Fibroblast of mammary gland (primary cell): ENCODE data around the gene ZNF711.
A peak's percentile ranks its signal among the peaks of the same experiment; 100 is the strongest.

Source experiments
- DNase-seq: peaks from one replicate; pipeline ENCODE4 v3.0.0-alpha.2; 2010; ENCODE audit warnings: low read depth
- H3K4me3 ChIP-seq: 2 replicates; pipeline ENCODE4 v1.5.1; 2011; ENCODE audit warnings: low read depth, mild to moderate bottlenecking, low read length, moderate library complexity; ENCODE audit not compliant: control insufficient read depth
- TF ChIP-seq, protein P1 (sequence below): conservative IDR thresholded peaks from 2 replicates; pipeline ENCODE4 v1.5.1; 2011; ENCODE audit warnings: low read depth, low read length, inconsistent platforms; ENCODE audit not compliant: control insufficient read depth, insufficient read depth

ZNF711 gene

DNA sequence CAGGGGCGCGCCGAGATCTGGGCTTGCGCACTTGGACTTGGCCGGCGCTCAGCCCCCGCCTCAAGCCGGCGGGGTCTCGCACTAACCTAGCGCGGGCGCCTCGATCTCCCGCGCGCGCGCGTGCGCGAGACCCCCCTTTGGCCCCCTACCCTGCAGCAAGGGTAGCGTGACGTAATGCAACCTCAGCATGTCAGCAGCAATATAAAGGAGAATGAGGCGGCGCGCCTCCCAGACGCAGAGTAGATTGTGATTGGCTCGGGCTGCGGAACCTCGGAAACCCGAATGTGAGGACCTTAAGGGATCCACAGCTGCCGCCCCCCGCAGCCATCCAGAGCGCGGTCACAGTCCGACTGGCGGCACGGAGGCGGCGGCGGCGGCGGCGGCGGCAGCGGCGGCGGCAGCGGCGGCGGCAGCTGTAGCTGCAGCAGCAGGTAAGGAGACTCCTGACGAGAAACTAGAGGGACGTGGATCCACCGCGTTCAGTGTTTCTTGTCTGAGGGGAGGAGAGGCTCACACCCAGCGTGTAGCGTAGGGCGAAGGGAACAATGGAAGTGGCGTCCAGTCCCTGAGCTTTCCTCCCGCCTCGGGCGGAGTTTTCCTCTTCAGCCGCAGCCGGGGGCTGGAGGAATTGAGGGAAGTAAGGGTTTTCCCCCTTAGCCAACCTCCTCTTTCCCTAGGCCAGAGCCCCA, at the start of gene ZNF711, which contains the start of gene SATL1:
TSS of gene ZNF711 (plus strand) at position 231 of the 689 bp plus-strand sequence. CDS start 3,582 bp downstream, outside the sequence.
TSS of gene SATL1 (minus strand) at position 19 of the 689 bp plus-strand sequence. CDS start 134,811 bp downstream, outside the sequence.
- peak within 1 kb of the TSS; percentile 55 for H3K4me3 ChIP-seq
- peak; percentile 18 for DNase-seq
- TF ChIP-seq, protein P1, sequence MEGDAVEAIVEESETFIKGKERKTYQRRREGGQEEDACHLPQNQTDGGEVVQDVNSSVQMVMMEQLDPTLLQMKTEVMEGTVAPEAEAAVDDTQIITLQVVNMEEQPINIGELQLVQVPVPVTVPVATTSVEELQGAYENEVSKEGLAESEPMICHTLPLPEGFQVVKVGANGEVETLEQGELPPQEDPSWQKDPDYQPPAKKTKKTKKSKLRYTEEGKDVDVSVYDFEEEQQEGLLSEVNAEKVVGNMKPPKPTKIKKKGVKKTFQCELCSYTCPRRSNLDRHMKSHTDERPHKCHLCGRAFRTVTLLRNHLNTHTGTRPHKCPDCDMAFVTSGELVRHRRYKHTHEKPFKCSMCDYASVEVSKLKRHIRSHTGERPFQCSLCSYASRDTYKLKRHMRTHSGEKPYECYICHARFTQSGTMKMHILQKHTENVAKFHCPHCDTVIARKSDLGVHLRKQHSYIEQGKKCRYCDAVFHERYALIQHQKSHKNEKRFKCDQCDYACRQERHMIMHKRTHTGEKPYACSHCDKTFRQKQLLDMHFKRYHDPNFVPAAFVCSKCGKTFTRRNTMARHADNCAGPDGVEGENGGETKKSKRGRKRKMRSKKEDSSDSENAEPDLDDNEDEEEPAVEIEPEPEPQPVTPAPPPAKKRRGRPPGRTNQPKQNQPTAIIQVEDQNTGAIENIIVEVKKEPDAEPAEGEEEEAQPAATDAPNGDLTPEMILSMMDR, result no peak

- no peak for DNase-seq
- no peak overlapping the region for H3K4me3 ChIP-seq
- TF ChIP-seq, protein P1, result no peak
These were observed 47.5 kb upstream of the ZNF711 start for GRCh38 chrX:85196319-85196718.

GRCh38 chrX:85203461-85203970, 40.3 kb upstream of the ZNF711 start:
- H3K4me3 ChIP-seq, result no peak overlapping the region
- no peak for DNase-seq
- TF ChIP-seq, protein P1, result no peak

DNA sequence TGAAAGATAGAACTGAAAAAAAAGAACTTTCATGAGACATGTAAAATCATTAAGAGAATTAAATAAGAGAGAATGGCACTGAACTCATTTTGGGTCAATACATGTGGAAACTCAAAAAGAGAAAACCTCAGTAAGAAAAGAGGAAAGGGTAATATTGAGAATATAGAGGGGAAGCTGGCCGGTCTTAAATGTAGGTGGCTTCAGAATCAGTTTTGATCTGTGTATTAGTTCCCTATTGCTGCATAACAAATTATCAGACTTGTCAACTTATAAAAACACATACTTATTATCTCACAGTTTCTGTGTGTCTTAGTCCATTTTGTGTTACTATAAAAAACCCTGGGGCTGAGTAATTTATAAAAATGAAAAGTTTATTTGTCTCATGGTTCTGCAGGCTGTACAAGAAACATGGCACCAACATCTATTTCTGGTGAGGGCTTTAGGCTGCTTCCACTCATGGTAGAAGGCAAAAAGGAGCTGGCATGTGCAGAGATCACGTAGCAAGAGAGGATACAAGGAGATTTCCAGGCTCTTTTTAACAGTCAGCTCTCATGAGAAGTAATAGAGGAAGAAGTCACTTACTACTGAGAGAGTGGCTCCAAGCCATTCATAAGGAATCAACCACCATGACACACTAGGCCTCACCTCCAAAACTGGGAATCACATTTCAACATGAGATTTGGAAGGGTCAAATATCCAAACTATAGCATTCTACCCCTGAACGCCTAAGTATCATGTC, 29.8 kb upstream of the ZNF711 start:
- TF ChIP-seq, protein P1, result no peak
- DNase-seq, result no peak
- no peak overlapping the region for H3K4me3 ChIP-seq

- no peak for DNase-seq
- TF ChIP-seq, protein P1, result no peak
- no peak overlapping the region for H3K4me3 ChIP-seq
These were observed 27.8 kb upstream of the ZNF711 start for GRCh38 chrX:85215946-85216345.

- DNase-seq, result no peak
- no peak overlapping the region for H3K4me3 ChIP-seq
- TF ChIP-seq, protein P1, result no peak
These were observed 22.4 kb upstream of the ZNF711 start for GRCh38 chrX:85221361-85221760.
